Activated CD8-positive, alpha-beta memory T cell treated with anti-CD3 and anti-CD28 coated beads, Interleukin-2, amount 50 U/mL, for 1 hour (primary cell): ENCODE data around the gene ADGRD1.
"Not testable (repeated sequence)": the region's sequence is repeated elsewhere in the genome, so short reads cannot be mapped to it uniquely, and the experiment has no call there.

ENCODE experiments used
- DNase-seq: peaks from one replicate; pipeline ENCODE4 v3.0.0-alpha.2; 2020; ENCODE audit errors: extremely low read depth

ADGRD1 gene

DNA sequence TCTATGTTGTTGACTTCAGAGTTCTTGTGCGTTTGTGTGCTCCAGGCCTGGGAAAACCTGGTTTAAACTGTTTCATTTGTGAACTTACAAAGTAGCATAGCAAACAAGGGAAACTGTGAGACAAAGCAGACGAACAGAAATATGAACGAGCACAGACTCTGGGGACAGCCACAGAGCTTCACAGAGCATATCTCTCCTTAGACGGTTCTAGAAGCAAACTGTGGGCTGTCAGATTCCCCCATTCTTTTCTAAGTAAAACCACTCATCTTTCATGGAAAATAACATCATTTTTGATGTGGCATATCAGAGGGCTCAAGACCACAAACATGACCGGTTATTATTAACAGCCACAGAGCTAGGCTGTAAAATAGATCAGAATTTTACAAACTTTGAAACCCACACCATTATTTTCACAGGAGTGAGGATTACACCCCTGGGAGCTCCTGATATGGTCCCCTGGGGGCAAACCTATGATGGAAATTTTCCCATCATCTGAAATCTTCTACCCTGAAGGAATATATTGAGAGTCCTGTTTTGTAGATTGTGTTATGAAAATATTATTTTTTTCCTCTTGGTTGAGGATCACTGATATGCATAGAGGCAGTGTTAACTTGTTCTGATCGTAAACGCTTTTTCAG, 102.0 kb downstream of the ADGRD1 start:
- no peak for DNase-seq

DNA sequence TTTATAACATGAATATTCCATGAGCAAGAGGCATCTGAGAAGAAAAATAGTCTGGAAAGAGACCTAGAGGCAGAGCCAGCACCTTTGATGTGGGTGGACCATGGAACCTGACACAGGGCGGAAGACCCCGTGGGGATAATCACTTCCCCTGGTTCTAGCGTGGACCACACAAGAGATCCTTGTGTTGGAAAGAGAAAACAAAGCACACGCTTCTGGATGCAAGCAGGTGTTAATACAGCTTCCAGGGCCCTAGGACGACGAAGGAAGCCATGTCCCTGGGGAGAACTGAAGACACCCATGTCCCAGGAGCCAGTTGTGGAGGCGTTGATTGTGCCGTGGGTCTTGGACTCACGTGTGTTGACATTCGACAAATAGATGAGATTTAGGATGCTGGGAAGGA, 102.9 kb downstream of the ADGRD1 start:
- DNase-seq = no peak

DNA sequence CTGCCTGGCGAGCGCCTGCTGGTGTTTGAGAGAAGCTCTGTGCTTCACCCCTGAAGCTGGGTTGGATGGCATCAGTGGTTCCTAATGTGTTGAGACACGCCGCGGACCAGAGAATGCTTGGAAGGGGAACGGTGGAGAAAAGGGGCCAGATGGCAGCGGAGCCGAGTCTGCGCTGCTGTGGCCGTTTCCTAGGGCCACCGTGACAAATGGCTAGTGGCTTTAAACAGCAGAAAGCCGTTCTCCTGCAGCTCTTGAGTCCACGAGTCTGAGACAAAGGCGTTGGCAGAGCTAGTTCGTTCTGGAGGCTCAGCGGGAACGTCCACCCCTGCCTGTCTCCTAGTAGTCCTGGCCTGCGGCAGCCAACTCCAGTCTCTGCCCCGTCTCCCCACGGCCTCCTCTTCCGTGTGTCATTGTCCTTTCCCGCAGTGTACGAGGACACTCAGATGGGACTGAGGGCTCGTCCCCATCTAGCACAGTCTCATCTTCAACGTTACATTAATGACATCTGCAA, 103.6 kb downstream of the ADGRD1 start:
- no peak for DNase-seq

DNA sequence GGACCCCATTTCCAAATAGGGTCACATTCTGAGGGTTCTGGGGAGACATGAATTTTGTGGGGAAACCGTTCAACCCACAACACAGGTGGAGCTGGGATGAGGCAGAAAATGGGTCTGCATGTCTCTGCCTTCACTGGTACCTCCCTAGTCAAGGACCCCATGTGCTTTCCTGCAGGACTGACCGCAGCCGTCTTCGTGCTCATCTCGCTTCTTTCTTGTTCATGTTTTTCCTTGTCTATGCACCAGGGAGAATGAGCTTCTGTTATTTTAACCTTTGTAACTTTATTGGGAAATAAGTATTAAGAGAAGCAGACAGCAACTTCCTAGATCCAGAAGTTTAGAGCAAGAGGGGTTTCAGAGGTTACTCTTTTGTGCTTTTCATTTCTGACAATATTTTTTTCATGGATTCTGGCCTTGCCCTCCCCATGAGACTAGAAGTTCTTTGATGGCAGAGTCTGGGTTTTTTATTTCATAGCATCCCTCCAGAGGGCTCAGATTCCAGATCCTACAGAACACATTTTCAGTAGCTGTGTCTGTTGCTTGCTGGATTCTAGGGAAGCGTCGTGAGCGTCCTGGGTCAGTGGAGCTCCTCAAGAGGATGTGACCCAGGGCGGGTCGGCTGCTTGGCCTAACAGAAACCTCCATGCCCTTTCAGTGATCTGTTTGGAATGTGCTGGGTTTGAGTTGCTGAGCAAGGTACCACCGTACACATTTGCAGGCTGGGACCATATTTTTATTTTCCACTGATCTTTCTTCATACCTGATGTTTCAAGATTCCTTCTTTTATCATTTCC, 104.2 kb downstream of the ADGRD1 start:
- DNase-seq = no peak

DNA sequence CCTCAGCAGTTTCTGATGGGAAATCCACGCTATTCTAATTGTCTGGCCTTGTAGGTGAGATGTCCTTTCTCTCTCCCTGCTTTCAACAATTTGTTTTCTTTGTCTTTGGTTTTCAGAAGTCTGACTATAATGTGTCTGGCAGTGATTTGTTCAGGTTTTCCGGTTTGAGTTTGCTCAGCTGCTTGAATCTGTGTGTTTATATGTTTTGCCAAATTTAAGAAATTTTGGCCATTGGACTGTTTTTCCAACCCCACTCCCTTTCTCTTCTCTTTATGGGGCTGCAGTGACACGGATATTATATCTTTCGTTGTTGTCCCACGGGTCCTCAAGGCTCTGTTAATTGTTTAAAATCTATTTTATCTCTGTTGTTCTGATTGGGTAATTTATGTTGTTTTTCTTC, 105.0 kb downstream of the ADGRD1 start:
- DNase-seq = no peak

DNA sequence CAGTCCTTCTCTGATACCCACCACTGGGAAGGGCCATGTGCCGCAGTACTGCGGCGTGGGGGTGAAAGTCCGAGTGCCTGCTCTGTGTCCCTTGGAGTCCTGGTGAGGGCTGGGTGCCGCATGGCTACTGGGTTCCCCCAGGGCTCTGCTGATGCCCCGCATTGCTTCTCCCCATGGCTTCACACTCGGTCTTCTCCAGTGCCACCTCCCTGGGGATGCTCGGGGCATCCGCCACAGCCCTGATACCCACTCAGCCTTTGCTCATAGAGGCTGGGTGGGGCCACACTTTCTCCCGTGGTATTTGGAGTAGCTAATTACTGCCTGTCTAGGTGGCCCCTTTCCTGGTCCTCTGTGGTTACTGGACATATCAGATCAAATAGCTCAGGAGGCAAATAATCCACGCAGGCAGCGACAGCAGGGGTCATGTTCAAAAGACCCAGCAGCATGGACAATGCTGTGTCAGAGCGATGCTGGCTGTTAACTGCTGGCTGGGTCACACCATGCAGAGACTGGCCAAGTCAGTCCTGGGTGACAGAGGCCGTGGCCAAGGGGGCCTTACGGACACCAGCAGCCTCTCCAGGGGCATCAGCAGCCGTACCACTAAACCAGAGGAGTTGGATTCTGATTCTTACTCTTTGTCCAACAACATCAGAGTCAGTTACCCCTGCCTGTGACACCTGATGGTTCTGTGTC, 106.5 kb downstream of the ADGRD1 start:
- DNase-seq = no peak

DNA sequence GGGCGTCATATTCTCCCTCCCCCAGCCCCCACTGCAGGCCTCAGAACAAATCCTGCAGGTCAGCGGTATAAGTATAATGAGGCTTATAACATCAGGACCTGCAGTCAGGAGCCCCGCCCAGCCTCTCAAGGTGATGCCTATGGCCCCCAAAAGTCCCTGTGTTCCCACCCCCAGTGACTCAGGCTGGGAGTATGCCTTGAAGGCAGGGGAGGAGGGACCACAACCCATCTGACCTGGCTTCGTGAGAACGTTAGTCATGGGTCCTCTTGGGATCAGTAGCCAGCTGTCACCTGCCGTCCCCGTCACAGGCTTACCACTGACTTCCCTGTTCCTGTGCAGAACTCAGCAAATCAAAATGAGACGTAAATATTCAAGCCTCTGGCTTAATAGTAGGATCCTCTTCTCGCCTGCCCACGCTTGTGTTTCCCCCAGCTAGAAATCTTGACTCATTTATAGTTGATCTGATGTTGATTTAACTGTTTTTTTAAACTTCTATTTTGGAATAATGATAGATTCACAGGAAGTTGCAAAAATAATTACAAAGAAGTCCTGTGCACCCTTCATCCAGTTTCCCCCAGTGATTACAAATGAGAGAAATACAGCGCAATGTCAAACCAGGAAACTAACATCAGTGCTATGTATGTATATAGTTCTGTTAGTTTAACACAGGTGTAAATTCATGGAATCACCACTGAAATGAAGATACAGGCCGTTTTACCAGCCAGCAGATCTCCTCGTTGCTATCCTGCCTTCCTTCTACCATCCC, 107.5 kb downstream of the ADGRD1 start:
- DNase-seq = no peak

DNA sequence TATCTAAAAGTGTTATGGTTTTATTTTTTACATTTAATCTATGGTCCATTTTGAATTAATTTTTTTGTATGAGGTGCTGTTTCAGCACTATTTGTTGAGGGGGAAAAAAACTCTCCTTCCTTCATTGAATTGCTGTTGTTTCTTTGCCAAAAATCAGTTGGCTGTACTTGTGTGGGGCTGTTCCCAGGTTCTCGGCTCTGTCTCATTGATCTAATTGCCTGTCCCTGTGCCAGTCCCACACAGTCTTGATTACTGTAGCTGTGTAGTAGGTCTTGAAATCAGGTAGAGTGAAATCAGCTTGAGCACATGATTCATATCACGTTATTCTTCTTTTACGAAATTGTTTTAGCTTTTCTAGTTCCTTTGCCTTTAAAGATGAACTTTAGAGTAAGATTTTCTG, 109.7 kb downstream of the ADGRD1 start:
- no peak for DNase-seq

DNA sequence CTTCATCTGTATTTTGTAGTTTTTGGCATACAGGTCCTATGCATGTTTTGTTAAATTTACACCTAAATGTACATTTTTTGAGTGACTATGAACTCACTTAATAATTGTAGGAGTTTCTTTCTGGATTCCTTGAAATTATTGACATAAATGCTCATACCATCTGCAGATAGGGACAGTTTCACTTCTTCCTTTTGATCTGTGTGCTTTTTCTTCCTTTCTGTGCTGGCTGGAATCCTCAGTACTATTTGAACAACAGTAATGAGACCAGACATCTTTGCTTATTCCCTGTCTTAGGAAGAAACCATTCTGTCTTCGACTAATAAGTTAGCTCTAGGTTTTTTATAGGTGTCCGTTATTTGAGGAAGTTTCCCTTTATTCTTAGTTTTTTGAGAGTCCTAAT, 110.3 kb downstream of the ADGRD1 start:
- DNase-seq = no peak

DNA sequence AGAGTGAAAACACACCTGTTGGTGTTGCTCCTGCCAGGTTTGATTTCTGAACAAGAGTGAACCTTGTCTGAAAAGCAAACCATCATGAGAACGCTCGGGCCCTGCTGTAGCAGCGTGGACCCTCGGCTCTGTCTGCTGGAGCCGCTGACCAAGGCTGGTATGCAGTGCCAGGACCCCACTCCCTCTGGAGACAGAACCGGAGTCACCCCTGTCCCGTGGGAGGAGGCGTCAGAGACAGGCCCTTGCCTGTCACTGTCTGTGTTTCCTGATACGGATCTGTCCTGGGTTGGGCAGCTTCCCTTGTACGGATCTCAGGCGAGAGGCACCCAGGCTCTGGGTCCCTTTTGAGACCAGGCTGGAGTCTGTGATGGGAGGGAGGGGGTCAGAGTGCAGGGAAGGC, 111.6 kb downstream of the ADGRD1 start:
- no peak for DNase-seq

DNA sequence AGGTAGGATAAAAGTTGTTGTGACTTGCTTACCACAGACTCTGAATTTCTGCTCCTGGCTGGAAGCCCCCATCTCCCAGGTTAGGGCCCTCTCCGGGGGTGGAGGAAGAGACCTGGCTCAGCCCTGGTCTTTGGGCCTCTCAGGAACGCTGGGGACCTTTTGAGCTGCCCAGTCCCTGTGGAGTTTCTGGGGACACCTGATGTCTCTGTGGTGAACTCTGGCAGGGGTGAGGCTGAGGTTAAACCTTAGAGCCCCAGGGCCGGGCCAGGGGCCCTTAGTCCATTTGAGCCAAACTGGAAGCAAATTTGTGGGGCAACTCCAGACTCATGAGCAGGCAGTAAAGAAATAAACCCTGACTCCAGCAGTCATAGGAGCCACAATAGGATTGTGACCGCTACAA, 112.1 kb downstream of the ADGRD1 start:
- DNase-seq = no peak

DNA sequence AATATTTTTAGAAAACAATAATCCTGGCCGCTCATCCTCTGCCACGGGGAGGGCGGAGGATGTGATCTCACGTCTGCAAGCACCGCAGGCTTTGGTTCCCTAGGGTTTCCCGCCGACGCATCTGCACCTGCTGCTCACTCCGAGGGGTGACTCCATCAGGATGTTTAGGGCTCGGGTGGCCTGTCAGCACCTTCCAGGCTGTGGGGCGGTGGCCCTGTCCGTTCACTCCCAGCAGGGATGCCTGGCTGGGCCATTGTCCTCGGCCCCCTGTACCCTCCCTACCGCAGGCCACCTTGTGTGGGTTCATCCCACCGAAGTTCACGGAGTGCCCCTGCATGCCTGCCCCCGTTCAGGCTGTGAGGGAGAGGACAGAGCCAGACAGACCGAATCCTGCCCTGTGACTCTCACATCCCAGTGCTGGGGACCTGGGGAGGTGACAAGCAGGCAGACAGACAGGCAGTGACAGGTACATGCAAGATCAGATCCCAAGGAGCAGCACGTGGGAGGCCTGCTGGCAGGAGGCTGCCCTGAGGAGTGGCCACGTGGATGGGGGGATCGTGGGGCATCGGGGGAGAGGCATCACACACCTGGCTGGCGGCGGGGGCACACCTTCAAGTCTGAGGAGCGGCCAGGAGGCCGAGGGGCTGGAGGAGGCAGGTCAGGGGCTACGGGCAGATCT, 112.6 kb downstream of the ADGRD1 start:
- DNase-seq = no peak

DNA sequence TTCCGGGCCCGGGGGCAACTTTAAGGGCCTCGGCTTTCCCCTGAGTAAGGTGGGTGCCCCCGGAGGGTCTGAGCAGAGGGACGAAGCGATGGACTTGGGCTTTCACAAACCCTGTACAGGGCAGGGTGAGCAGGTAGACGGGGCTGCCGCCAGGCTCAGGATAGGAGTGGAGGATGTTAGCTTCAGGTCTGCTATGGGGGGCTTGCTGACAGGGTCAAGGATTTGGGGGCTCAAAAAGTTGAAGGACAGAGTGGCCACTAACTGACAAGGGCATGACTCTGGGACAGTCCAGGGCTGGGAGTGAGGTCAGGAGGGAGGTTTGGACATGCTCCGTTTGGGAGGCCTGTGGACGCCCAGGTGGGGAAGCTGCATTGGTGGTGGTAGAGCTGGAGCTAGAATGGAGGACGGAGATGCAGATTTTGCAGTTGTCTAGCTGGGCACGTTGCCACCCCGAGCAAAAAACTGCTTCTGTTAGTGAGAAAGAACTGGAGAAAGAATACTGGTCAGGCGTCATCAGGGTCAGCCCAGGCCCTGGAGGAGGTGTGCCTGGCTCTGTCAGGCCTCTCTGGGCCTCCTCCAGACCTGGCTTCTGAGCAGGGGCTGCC, 113.3 kb downstream of the ADGRD1 start:
- DNase-seq = no peak

DNA sequence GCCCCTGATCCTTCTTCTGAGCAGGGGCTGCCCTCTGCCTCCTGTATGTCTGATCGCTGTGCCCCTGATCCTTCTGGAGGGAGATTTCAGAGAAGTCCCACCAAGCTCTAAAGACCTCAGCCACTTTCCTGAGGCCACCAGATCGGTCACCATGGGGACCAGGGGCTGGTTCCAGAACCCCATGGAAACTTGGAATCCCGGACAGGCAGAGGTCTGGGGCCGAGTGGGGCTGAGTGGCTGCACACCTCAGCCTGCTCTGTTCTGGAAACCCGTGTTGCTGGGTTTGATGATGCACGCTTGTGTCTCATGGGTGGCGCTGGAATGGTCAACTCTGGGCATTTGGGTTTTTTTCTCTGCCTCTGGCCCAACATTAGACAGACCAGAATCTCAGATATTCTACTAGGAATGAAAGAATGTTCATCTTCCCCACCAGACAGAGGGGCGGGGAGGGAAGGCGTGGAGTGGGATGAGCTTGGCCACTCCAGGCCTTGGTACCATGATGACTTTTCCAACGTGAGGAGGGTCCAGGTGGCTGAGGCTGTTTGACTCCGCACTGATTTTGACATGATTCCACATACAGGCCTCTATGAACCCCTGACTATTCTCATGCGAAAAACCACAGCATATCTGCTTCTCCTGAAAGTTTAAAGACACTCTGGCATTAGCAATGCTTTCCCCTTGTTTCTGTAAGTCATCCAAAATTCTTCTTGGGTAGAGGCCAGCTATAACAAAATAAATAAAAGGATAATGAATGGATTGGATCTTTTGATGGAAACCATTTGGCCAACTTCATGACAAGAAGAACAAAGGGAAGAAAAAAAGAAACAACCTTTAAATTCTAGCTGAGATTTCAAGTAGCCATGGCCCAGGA, 114.5 kb downstream of the ADGRD1 start:
- no peak for DNase-seq

DNA sequence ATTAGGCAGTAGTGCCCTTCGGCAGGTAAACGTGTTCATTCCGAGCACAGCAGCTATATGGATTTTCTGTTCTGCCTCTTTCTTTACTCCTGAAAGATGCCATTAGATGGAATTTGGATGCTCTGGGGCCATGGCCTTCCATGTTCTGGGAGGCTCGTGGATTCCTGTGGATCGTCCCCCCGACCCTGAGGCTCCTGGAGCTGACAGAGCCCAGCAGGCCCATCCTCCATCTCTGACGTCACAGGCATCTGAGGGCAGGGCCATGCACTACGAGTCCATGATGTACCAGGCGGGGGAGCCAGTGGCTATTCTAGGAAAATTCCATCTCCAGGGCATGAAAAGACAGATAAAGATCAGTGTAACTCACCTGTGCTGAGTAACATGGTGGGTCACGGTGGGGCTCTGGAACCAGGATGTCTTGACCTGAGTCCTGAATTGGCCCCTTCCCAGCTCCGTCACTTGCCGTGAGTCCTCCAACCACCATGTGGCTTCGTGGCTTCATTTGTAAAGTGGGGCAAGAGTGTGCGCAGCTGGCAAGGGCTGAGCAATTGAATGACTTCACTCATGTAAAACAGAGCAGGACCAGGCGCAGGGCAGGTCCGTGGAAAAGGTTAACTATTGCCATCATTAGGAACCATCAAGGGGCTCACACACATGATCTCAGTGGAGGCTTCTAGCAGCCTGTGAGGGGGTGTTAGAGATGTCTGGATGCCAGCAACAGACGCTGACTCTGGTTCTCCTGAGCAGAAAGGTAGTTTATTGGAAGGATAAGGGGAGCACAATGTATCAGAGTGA, 115.4 kb downstream of the ADGRD1 start:
- not testable (repeated sequence) for DNase-seq

DNA sequence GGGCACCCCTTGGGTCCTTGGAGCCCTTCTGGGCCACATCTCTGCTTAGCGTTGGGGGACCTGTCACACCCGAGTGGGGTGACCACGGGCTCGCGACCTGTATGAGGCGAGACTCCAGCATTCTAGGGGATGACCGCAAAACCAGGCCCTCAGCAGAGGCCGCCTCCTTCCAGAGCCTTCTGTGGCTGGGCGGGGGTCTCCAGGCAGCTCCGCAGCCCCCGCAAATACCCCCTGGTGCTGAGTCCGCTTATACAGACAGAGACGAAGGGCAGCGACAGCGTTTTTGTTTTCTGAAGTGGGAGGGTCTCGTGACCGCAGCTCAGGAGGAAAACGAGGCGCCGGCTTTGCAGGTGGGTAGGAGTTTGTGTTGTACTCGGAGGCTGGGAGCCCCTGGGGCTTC, 116.4 kb downstream of the ADGRD1 start:
- DNase-seq = not testable (repeated sequence)

DNA sequence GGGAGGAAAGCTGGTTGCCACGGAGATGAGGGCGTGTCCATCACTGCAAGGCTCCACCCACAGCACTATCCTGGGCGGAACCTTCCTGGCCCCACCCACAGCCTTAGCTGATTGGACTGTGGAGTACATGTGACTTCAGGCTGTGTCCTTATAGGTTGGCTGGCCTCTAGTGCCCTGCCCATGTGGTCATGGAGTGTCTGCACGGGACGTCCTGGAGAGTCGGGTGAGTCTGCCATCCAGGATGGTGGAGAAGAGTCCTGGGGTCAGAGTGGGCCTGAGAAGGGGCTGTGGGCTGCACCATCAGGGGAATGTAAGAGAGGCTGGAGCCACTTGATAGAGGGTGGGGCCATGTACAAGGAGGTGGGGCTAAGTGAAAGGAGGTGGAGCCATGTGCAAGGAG, 117.0 kb downstream of the ADGRD1 start:
- not testable (repeated sequence) for DNase-seq

DNA sequence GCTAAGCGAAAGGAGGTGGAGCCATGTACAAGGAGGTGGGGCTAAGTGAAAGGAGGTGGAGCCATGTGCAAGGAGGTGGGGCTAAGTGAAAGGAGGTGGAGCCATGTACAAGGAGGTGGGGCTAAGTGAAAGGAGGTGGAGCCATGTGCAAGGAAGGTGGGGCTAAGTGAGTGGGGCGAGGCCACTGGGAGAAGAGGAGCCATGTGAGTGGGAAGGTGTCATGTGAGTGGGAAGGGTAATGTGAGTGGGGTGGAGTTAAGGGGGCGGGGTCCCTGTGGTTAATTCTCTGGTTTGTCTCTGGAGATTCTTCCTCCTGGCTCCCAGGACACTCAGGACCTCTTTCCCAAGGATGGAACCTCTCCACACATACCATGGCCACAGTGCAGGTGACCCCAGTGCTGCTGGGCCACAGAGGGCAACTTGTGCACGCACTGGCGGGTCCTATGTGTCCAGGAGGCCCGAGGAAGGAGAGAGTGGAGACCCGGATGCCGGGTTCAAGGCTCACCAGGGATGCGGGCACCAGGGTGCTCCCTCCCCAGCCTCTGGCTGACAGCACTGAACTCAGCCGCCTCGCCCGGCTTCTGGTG, 117.6 kb downstream of the ADGRD1 start:
- not testable (repeated sequence) for DNase-seq

DNA sequence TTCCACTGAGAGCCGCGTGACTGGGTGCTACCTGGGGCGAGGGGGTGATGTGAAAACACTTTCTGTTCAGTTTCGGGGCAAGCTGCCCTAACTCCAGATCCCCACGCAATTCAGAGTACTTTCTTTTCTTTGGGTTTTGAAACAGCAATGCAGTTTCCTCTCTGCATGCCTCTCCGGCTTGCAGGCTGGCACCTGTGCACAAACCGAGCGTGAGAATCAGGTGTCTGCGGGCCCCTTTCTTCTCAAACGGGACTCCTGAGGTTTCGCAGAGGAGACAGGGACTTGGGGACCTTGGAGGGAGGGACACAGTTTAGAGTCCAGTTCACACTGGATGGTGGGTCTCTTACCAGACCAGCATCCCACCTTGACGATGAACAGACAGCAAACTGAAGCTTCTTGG, 118.2 kb downstream of the ADGRD1 start:
- not testable (repeated sequence) for DNase-seq
